Mesothelial cell of epicardium (in vitro differentiated cells): ENCODE data around the gene MLLT1. TPM values are rescaled to one million over a fixed set of nuclear protein-coding genes. Genes with fewer than 3 reads are reported as not detected.

Experiments used
- DNase-seq, 2 experiments: peaks; one replicate each; pipeline ENCODE4 v3.0.0; 2021; ENCODE audit warnings: low spot score in 2 of 2; ENCODE audit not compliant: unreplicated experiment in 2 of 2
- H3K27ac Mint-ChIP-seq: 2 replicates; pipeline ENCODE4 v1.8.0; 2021; ENCODE audit warnings: mixed read lengths
- H3K27me3 Mint-ChIP-seq: 2 replicates; pipeline ENCODE4 v1.8.0; 2021; ENCODE audit warnings: low read depth, mixed read lengths
- H3K36me3 Mint-ChIP-seq: 2 replicates; pipeline ENCODE4 v1.8.0; 2021; ENCODE audit warnings: mixed read lengths
- H3K4me1 Mint-ChIP-seq: 2 replicates; pipeline ENCODE4 v1.8.0; 2021; ENCODE audit warnings: mixed read lengths
- H3K4me3 Mint-ChIP-seq: 2 replicates; pipeline ENCODE4 v1.8.0; 2021; ENCODE audit warnings: mild to moderate bottlenecking, moderate library complexity, mixed read lengths
- H3K9me3 Mint-ChIP-seq: 2 replicates; pipeline ENCODE4 v1.8.0; 2021; ENCODE audit warnings: mixed read lengths
- total RNA-seq: library from RNA; stranded (reverse); gene quantifications from 3 replicates; pipeline ENCODE4 v1.2.1, GENCODE V29; 2021
- TF ChIP-seq, protein P1 (sequence below): fragments of 200-600 bp; sonication (generic); IDR thresholded peaks from one replicate; pipeline ENCODE4 v1.5.0; 2021; ENCODE audit warnings: antibody characterized with exemption; ENCODE audit not compliant: unreplicated experiment

MLLT1 gene
- total RNA-seq, 1 donor from 2014 or later, result 93.1 TPM

DNA sequence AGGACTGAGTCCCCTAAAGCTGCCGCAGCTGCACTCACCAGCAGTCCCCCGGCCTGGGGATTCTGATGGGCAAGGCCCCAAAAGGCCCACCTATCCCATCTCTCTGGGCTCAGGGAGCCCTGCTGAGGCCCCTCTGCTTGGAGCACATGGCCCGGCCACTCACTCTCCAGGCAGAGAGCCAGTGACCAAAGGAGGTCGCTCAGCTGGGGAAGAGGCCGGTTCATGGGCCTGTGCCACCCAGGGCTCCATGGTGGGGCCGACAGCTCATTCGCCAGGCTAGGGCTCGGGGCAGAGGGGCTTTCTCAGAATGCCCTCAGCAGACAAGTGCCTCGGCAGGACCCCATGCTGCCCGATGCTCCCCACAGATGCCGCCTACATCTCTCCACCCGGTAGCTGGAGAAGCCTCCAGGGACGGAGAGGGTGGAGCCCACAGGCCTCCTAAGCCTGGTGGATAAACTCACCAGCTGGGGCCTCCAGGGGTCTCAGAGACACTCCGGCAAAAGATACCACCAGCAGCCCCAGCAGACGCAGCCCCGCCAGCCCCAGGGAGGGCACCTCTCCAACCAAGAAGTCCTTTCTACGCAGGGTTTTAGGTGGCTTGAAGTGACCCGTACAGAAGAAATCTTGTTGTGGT is 54.4 kb downstream of the MLLT1 start:
- H3K27ac Mint-ChIP-seq, result no peak overlapping the region
- no peak for DNase-seq
- no peaks in the 10 kb centered on the region for H3K9me3 Mint-ChIP-seq
- no peaks in the 10 kb centered on the region for H3K27me3 Mint-ChIP-seq
- no peak overlapping the region for H3K4me3 Mint-ChIP-seq
- H3K36me3 Mint-ChIP-seq, result peaks cover 12% of the 10 kb centered on the region
- TF ChIP-seq, protein P1, sequence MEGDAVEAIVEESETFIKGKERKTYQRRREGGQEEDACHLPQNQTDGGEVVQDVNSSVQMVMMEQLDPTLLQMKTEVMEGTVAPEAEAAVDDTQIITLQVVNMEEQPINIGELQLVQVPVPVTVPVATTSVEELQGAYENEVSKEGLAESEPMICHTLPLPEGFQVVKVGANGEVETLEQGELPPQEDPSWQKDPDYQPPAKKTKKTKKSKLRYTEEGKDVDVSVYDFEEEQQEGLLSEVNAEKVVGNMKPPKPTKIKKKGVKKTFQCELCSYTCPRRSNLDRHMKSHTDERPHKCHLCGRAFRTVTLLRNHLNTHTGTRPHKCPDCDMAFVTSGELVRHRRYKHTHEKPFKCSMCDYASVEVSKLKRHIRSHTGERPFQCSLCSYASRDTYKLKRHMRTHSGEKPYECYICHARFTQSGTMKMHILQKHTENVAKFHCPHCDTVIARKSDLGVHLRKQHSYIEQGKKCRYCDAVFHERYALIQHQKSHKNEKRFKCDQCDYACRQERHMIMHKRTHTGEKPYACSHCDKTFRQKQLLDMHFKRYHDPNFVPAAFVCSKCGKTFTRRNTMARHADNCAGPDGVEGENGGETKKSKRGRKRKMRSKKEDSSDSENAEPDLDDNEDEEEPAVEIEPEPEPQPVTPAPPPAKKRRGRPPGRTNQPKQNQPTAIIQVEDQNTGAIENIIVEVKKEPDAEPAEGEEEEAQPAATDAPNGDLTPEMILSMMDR, result no peak
- H3K4me1 Mint-ChIP-seq, result no peaks in the 10 kb centered on the region

DNA sequence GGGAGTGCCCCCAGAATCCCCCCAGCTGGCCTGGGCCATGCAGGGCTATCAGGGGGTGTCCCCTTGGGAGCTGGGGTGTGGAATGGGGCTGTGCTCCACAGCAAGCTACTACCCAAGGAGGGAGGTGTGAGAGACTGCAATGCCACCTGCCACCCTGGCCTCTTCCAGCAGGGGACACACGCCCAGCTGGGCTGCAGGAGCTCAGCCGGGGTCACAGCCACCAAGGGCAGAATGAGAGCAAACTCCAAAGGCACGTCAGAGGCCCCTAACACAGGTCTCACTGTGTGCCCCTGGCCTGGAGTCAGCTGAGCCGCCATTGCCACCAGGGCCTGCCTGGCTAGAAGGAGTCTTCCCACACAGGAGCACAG is 55.5 kb downstream of the MLLT1 start:
- Mint-ChIP-seq H3K36me3 (peaks cover 7% of the 10 kb centered on the region), H3K4me1 (peaks cover 5% of the 10 kb centered on the region), H3K9me3 (no peaks in the 10 kb centered on the region), H3K27ac (no peak overlapping the region), H3K27me3 (no peaks in the 10 kb centered on the region), H3K4me3 (no peak overlapping the region)
- DNase-seq, result no peak
- TF ChIP-seq, protein P1, result no peak

DNA sequence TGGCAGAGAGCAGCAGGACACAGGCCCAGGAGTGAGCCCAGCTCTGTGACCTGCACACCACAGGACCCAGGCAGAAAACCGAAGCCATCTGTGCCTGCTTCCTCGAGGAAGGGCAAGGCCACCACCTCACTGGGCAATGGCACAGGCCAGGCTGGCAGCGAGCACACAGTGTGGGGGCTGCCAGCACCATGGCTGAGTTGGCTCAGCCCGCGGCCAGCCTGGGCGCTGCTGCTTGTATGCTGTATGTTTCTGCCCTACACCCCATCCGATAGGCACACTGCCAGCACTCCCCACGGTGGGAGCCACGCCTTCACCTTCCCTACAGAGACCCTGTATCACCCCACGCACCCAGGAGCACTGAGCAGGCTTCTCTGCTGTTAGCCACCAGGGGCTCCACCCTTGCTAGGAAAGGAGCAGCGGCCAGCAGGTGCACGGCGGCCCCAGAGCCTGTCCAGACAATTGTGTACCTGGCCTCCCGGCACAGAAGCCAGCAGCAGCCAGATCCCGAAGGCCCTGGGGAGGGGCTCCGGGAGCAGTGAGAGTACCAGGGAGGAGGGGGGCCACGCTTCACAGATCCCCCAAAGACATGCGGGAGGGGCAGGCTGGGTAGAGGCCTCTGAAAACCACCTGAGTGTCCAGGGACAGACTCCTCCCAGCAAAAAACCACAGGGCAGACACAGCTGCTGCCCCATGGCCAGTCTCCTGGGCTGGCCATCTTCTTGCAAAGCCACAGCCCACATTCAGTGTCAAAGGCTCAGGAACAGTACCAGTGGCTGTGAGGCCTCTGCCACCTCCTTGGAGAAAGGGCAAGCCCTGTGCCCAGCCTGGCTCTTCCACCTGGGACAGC is 56.1 kb downstream of the MLLT1 start:
- TF ChIP-seq, protein P1, result no peak
- Mint-ChIP-seq H3K4me1 (peaks cover 5% of the 10 kb centered on the region), H3K4me3 (no peak overlapping the region), H3K36me3 (peaks cover 7% of the 10 kb centered on the region), H3K27ac (no peak overlapping the region), H3K9me3 (no peaks in the 10 kb centered on the region), H3K27me3 (no peaks in the 10 kb centered on the region)
- DNase-seq, result no peak

DNA sequence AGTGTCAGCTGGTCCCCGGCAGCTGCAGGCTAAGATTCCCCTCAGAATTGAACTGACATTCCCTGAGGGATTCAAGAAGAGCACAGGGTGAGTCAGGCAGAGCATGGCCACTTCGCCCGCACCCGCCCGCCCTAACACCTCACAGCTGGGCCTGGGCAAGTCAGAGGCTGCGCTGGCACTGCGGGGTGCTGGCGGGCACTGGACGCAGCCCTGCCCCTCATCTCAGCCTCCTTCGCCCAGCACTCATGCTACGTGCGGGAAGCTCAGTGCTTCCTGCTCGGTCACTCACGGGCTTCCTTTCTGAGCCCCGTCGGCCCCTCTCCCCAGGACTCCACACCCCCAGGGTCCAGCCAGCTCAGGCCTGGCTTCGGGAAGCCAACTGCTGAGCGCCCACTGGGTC is 56.9 kb downstream of the MLLT1 start:
- TF ChIP-seq, protein P1, result no peak
- H3K27me3 Mint-ChIP-seq, result no peaks in the 10 kb centered on the region
- DNase-seq, result no peak

DNA sequence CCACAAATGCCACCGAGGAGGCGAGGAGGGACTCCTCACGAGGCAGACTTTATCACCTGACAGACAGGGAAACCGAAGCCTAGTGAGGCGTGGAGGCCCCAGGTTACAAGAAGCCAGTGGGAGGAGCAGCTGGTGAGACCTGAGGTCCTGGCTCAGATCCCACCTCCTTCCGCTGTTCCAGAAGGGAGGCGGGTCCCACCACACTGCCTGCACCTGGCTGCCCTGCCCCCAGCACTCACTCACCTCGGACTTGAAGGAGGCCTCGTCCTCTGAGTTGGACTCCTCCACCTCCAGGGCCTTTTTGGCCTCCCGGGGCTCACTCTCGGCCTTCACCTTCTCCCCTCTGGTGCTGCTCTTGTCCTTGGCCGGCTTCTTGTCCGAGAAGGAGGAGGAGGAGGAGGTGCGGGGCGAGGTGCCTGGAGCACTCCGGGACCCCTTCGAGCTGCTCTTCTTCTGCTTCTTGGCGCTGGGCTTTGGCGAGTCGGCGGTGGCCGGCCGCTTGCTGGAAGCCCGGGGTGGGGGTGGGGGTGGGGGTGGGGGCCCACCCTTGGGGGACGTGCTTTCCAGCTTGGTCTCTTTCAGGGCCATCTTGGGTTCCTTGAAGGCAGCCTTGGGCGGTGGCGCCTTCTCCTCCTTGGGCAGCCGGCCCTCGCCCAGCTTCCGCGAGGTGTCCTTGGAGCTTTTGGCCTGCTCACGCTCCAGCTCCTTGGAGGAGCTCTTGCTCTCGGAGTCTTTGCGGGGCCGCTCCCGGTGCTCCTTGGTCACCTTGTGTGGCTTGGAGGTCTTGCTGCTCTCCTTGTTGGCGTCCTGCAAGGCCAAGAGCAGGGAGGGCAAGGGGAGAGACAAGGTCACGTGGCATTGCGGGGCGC is 57.7 kb downstream of the MLLT1 start:
- TF ChIP-seq, protein P1, result no peak
- H3K27me3 Mint-ChIP-seq, result no peaks in the 10 kb centered on the region
- peaks cover 18% of the 10 kb centered on the region for H3K4me1 Mint-ChIP-seq
- no peaks in the 10 kb centered on the region for H3K9me3 Mint-ChIP-seq
- DNase-seq, result no peak
- H3K27ac Mint-ChIP-seq, result no peak overlapping the region
- H3K36me3 Mint-ChIP-seq, result peaks cover 7% of the 10 kb centered on the region
- H3K4me3 Mint-ChIP-seq, result no peak overlapping the region

More for the DNA sequence above, 56.9 kb downstream of the MLLT1 start:
- H3K9me3 Mint-ChIP-seq, result no peaks in the 10 kb centered on the region
- H3K36me3 Mint-ChIP-seq, result peaks cover 7% of the 10 kb centered on the region
- no peak overlapping the region for H3K4me3 Mint-ChIP-seq
- H3K27ac Mint-ChIP-seq, result no peak overlapping the region
- peaks cover 11% of the 10 kb centered on the region for H3K4me1 Mint-ChIP-seq
